H9 (cell line): ENCODE results near the gene SIRT7. TPM values are rescaled to one million over a fixed set of nuclear protein-coding genes. Genes with fewer than 3 reads are reported as not detected.
A peak's percentile ranks its signal among the peaks of the same experiment; 100 is the strongest.

Experiments used
- DNase-seq: peaks from one replicate; pipeline ENCODE4 v3.0.0-alpha.2; 2017
- H2AFZ ChIP-seq: one replicate; pipeline ENCODE4 v1.6.1; 2013; ENCODE audit warnings: mild to moderate bottlenecking, low read length, control low read depth, moderate library complexity
- H2AK5ac ChIP-seq: 2 replicates; pipeline ENCODE4 v1.6.1; 2013; ENCODE audit warnings: low read length, control low read depth, mixed read lengths; ENCODE audit not compliant: insufficient read length
- H2BK120ac ChIP-seq: one replicate; pipeline ENCODE4 v1.6.1; 2013; ENCODE audit warnings: low read depth, mild to moderate bottlenecking, low read length, control low read depth, inconsistent platforms; ENCODE audit not compliant: poor library complexity, severe bottlenecking
- H2BK12ac ChIP-seq: 2 replicates; pipeline ENCODE4 v1.6.1; 2013; ENCODE audit warnings: low read length, control low read depth, mixed read lengths, low read depth; ENCODE audit not compliant: insufficient read length
- H2BK15ac ChIP-seq: 2 replicates; pipeline ENCODE4 v1.6.1; 2013; ENCODE audit warnings: low read depth, low read length, control low read depth
- H2BK20ac ChIP-seq: one replicate; pipeline ENCODE4 v1.6.1; 2013; ENCODE audit warnings: low read depth, mild to moderate bottlenecking, low read length, control low read depth, inconsistent platforms; ENCODE audit not compliant: poor library complexity, severe bottlenecking
- H2BK5ac ChIP-seq: 2 replicates; pipeline ENCODE4 v1.6.1; 2013; ENCODE audit warnings: low read length, control low read depth, mixed read lengths; ENCODE audit not compliant: insufficient read length
- H3K14ac ChIP-seq: 2 replicates; pipeline ENCODE4 v1.6.1; 2013; ENCODE audit warnings: low read length, control low read depth; ENCODE audit not compliant: insufficient read depth
- H3K18ac ChIP-seq: 2 replicates; pipeline ENCODE4 v1.6.1; 2013; ENCODE audit warnings: low read depth, mild to moderate bottlenecking, mixed read lengths, low read length, control low read depth; ENCODE audit not compliant: insufficient read length
- H3K23ac ChIP-seq: 2 replicates; pipeline ENCODE4 v1.6.1; 2013; ENCODE audit warnings: low read length, control low read depth, mixed read lengths, low read depth; ENCODE audit not compliant: insufficient read length
- H3K23me2 ChIP-seq: 2 replicates; pipeline ENCODE4 v1.6.1; 2013; ENCODE audit warnings: low read depth, mild to moderate bottlenecking, mixed read lengths, low read length, control low read depth; ENCODE audit not compliant: insufficient read length, poor library complexity, severe bottlenecking
- H3K27ac ChIP-seq: 2 replicates; pipeline ENCODE4 v1.5.1; 2013; ENCODE audit warnings: low read length, control low read depth, mixed read lengths, low read depth; ENCODE audit not compliant: insufficient read length
- H3K27me3 ChIP-seq: 2 replicates; pipeline ENCODE4 v1.6.1; 2013; ENCODE audit warnings: low read length, control low read depth, inconsistent platforms; ENCODE audit not compliant: insufficient read depth
- H3K4ac ChIP-seq: 2 replicates; pipeline ENCODE4 v1.6.1; 2013; ENCODE audit warnings: low read depth, mild to moderate bottlenecking, control low read depth, inconsistent platforms, low read length, moderate library complexity
- H3K4me1 ChIP-seq: 2 replicates; pipeline ENCODE4 v1.6.1; 2013; ENCODE audit warnings: low read length, control low read depth, inconsistent platforms; ENCODE audit not compliant: insufficient read depth
- H3K4me2 ChIP-seq: 2 replicates; pipeline ENCODE4 v1.6.1; 2013; ENCODE audit warnings: low read length, control low read depth, mixed read lengths; ENCODE audit not compliant: insufficient read length, insufficient read depth
- H3K56ac ChIP-seq: 2 replicates; pipeline ENCODE4 v1.6.1; 2013; ENCODE audit warnings: low read depth, mild to moderate bottlenecking, mixed read lengths, low read length, control low read depth; ENCODE audit not compliant: insufficient read length
- H3K79me1 ChIP-seq: 2 replicates; pipeline ENCODE4 v1.6.1; 2013; ENCODE audit warnings: low read depth, mild to moderate bottlenecking, moderate library complexity, low read length, control low read depth, inconsistent platforms; ENCODE audit not compliant: insufficient read depth, poor library complexity, severe bottlenecking
- H3K79me2 ChIP-seq: 2 replicates; pipeline ENCODE4 v1.6.1; 2013; ENCODE audit warnings: low read length, control low read depth, inconsistent platforms; ENCODE audit not compliant: insufficient read depth
- H3K9ac ChIP-seq: 2 replicates; pipeline ENCODE4 v1.6.1; 2013; ENCODE audit warnings: low read length, control low read depth, mixed read lengths; ENCODE audit not compliant: insufficient read length; ENCODE audit errors: extremely low read depth
- H3K9me3 ChIP-seq: one replicate; pipeline ENCODE4 v1.6.1; 2013; ENCODE audit warnings: low read depth, low read length, inconsistent platforms; ENCODE audit not compliant: control insufficient read depth
- H3T11ph ChIP-seq: one replicate; pipeline ENCODE4 v1.6.1; 2013; ENCODE audit warnings: mild to moderate bottlenecking, low read length, control low read depth, inconsistent platforms
- H4K20me1 ChIP-seq: one replicate; pipeline ENCODE4 v1.6.1; 2013; ENCODE audit not compliant: control insufficient read depth, insufficient read length, insufficient read depth
- H4K5ac ChIP-seq: 2 replicates; pipeline ENCODE4 v1.6.1; 2013; ENCODE audit warnings: low read depth, mild to moderate bottlenecking, mixed read lengths, low read length, control low read depth; ENCODE audit not compliant: insufficient read length
- H4K8ac ChIP-seq: replicated peaks from 2 replicates; pipeline ENCODE4 v1.6.1; 2013; ENCODE audit warnings: low read length, control low read depth, mixed read lengths, low read depth; ENCODE audit not compliant: insufficient read length
- H4K91ac ChIP-seq: 2 replicates; pipeline ENCODE4 v1.6.1; 2013; ENCODE audit warnings: low read depth, mild to moderate bottlenecking, moderate library complexity, mixed read lengths, low read length, control low read depth; ENCODE audit not compliant: insufficient read length
- H3K27ac Mint-ChIP-seq, 3 experiments: 2 replicates in 2 of 3; 3 replicates in 1 of 3; pipeline ENCODE4 v1.8.0; 2020 to 2021; ENCODE audit warnings: mixed read lengths in 3 of 3, mild to moderate bottlenecking in 1 of 3, moderate library complexity in 1 of 3
- H3K27me3 Mint-ChIP-seq: 2 replicates; pipeline ENCODE4 v1.8.0; 2021; ENCODE audit warnings: low read depth, mild to moderate bottlenecking, moderate library complexity, mixed read lengths
- H3K36me3 Mint-ChIP-seq, 3 experiments: 2 replicates in 2 of 3; 3 replicates in 1 of 3; pipeline ENCODE4 v1.8.0; 2020 to 2021; ENCODE audit warnings: low read depth in 3 of 3, mixed read lengths in 3 of 3; ENCODE audit not compliant: insufficient read depth in 1 of 3
- H3K4me1 Mint-ChIP-seq, 2 experiments: 2 replicates each; pipeline ENCODE4 v1.8.0; 2020; ENCODE audit warnings: mixed read lengths in 2 of 2
- H3K4me3 Mint-ChIP-seq, 2 experiments: 2 replicates in 1 of 2; 3 replicates in 1 of 2; pipeline ENCODE4 v1.8.0; 2020 to 2021; ENCODE audit warnings: mild to moderate bottlenecking in 2 of 2, mixed read lengths in 2 of 2, moderate library complexity in 1 of 2
- H3K9me3 Mint-ChIP-seq, 2 experiments: 2 replicates in 1 of 2; 3 replicates in 1 of 2; pipeline ENCODE4 v1.8.0; 2020; ENCODE audit warnings: mild to moderate bottlenecking in 2 of 2, mixed read lengths in 2 of 2, moderate library complexity in 1 of 2
- WGBS: extraction: QIAGEN DNeasy Blood & Tissue Kit; methylation state at CpG from one replicate; pipeline ENCODE4 v1.1.7; 2013; ENCODE audit warnings: missing lambda C conversion rate, low lambda C conversion rate, mixed read lengths; ENCODE audit not compliant: insufficient read length; ENCODE audit errors: extremely low coverage; 5-methylcytosine and 5-hydroxymethylcytosine counted together
- total RNA-seq: library from RNA; stranded (reverse); gene quantifications from 2 replicates; pipeline ENCODE4 v1.2.1, GENCODE V29; 2021
- TF ChIP-seq, protein P1 (sequence below): fragments of 200-600 bp; sonication (generic); conservative IDR thresholded peaks from 3 replicates; pipeline ENCODE4 v1.8.0; 2021; ENCODE audit warnings: antibody characterized with exemption, mild to moderate bottlenecking

The SIRT7 gene
- total RNA-seq, 1 experiment from 2014 or later: 29.7 TPM

DNA sequence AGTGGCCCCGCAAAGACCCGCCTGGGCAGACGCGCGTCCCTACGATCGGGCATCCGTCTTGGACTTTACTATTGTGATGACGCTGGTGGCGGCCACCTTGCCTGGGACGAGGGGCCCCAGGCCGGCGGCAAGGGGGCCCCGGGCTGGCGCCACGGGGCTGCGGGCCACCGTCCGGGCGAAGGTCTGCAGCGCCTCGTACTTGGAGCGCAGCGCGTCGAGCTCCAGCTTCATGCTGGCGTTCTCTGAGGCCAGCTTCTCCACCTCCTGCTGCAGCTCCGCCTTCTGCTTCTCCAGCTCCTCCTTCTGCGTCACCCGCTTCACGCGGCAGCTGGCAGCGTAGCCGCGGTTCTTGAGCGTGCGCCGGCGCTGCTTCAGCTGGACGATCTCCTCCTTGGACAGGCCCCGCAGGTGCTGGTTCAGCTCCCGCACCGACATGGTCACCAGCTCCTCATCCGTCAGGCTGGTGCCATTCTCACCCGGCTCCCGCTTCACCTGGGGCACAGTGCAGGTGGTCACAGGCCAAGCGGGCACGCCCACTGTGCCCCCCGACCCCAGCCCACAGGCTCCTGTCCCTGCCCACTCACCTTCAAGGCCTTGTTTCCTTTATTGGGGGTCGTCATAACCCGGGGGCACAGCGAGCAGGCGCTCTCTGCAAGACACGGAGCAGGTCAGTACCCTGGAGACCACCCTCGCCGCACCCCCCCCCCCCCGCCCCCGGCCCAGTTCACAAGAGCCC, 4.8 kb upstream of the SIRT7 start:
- peak overlapping the region; percentile 37 for H3K4me2 ChIP-seq

More for the DNA sequence above, 4.8 kb upstream of the SIRT7 start:
- Histone ChIP-seq H2BK15ac (no peak overlapping the region), H3K14ac (no peak overlapping the region; the same call in 1 of the 2 replicates), H2BK120ac (no peak overlapping the region), H2BK5ac (no peak overlapping the region), H3K56ac (no peak overlapping the region), H2AFZ (no peak overlapping the region), H3K23me2 (peaks cover 6% of the 10 kb centered on the region), H3T11ph (no peak overlapping the region), H4K91ac (no peak overlapping the region), H3K4ac (no peak overlapping the region), H2AK5ac (no peak overlapping the region), H3K27me3 (no peaks in the 10 kb centered on the region), H4K8ac (no peak overlapping the region), H2BK20ac (no peak overlapping the region), H3K4me1 (peaks cover 3% of the 10 kb centered on the region; the same call in 1 of the 2 replicates), H3K79me1 (peaks cover 5% of the 10 kb centered on the region), H3K27ac (peak overlapping the region; percentile 17), H3K18ac (no peak overlapping the region), H4K5ac (no peak overlapping the region), H3K9me3 (no peaks in the 10 kb centered on the region), H2BK12ac (no peak overlapping the region), H4K20me1 (no peaks in the 10 kb centered on the region), H3K23ac (no peak overlapping the region), H3K9ac (no peak overlapping the region), H3K79me2 (peaks cover 22% of the 10 kb centered on the region; the same call in 1 of the 2 replicates)
- Mint-ChIP-seq H3K4me3 (peak overlapping the region; percentile 29 to 61; a peak in 2 of 5 replicates), H3K27ac (peak overlapping the region in 2 of 3 experiments; percentile 73 to 99; a peak in 4 of 7 replicates), H3K27me3 (no peaks in the 10 kb centered on the region), H3K36me3 (peaks cover 12 to 33% (median 25%) of the 10 kb centered on the region in 3 experiments; a peak in 6 of 7 replicates), H3K9me3 (no peaks in the 10 kb centered on the region), H3K4me1 (peaks cover 35 to 38% of the 10 kb centered on the region in 2 experiments)
- no CpG with 5 or more reads among the region's 58 CpGs for WGBS
- TF ChIP-seq, protein P1, sequence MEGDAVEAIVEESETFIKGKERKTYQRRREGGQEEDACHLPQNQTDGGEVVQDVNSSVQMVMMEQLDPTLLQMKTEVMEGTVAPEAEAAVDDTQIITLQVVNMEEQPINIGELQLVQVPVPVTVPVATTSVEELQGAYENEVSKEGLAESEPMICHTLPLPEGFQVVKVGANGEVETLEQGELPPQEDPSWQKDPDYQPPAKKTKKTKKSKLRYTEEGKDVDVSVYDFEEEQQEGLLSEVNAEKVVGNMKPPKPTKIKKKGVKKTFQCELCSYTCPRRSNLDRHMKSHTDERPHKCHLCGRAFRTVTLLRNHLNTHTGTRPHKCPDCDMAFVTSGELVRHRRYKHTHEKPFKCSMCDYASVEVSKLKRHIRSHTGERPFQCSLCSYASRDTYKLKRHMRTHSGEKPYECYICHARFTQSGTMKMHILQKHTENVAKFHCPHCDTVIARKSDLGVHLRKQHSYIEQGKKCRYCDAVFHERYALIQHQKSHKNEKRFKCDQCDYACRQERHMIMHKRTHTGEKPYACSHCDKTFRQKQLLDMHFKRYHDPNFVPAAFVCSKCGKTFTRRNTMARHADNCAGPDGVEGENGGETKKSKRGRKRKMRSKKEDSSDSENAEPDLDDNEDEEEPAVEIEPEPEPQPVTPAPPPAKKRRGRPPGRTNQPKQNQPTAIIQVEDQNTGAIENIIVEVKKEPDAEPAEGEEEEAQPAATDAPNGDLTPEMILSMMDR: no peak
- no peak for DNase-seq
